ENCODE data around the gene KLHL18. TPM values are rescaled to one million over a fixed set of nuclear protein-coding genes. Genes with fewer than 3 reads are reported as not detected.
"Not testable (repeated sequence)": the region's sequence is repeated elsewhere in the genome, so short reads cannot be mapped to it uniquely, and the experiment has no call there.

Gene KLHL18
- total and polyA plus RNA-seq, 2 donors = 11.9 to 13.1 TPM

- WGBS = 85% methylated on average over 6 of the region's 6 CpGs
- Histone ChIP-seq H3K27ac (ENCODE audit: low read depth) (no peak overlapping the region), H3K36me3 (ENCODE audit: insufficient read depth) (no peaks in the 10 kb centered on the region), H3K4me3 (ENCODE audit: low read depth, low read length) (no peak overlapping the region), H3K4me1 (ENCODE audit: insufficient read depth) (no peaks in the 10 kb centered on the region)
- no peak for DNase-seq (ENCODE audit: extremely low spot score)
Observed at GRCh38 chr3:47288966-47289910, 6.5 kb downstream of the KLHL18 start.

GRCh38 chr3:47291158-47291753 is 8.5 kb downstream of the KLHL18 start:
- no peak for DNase-seq (ENCODE audit: extremely low spot score)
- H3K36me3 ChIP-seq (ENCODE audit: insufficient read depth) = no peaks in the 10 kb centered on the region
- H3K4me1 ChIP-seq (ENCODE audit: insufficient read depth) = no peaks in the 10 kb centered on the region
- no peak overlapping the region for H3K4me3 ChIP-seq (ENCODE audit: low read depth, low read length)
- H3K27ac ChIP-seq (ENCODE audit: low read depth) = no peak overlapping the region
- WGBS = 85% methylated on average over 4 of the region's 4 CpGs

GRCh38 chr3:47291754-47292420 is 9.1 kb downstream of the KLHL18 start:
- H3K4me1 ChIP-seq (ENCODE audit: insufficient read depth); H3K27ac ChIP-seq (ENCODE audit: low read depth); H3K36me3 ChIP-seq (ENCODE audit: insufficient read depth); DNase-seq (ENCODE audit: extremely low spot score); H3K4me3 ChIP-seq (ENCODE audit: low read depth, low read length): not testable (repeated sequence)
- 96% methylated on average over 9 of the region's 9 CpGs for WGBS

GRCh38 chr3:47293822-47294221 is 11.1 kb downstream of the KLHL18 start:
- WGBS = 86% methylated on average over 2 of the region's 2 CpGs
- H3K27ac ChIP-seq (ENCODE audit: low read depth) = no peak overlapping the region
- no peaks in the 10 kb centered on the region for H3K4me1 ChIP-seq (ENCODE audit: insufficient read depth)
- no peak overlapping the region for H3K4me3 ChIP-seq (ENCODE audit: low read depth, low read length)
- no peak for DNase-seq (ENCODE audit: extremely low spot score)
- H3K36me3 ChIP-seq (ENCODE audit: insufficient read depth) = peaks cover 1% of the 10 kb centered on the region

GRCh38 chr3:47294392-47294791 is 11.6 kb downstream of the KLHL18 start:
- Histone ChIP-seq H3K27ac (ENCODE audit: low read depth) (no peak overlapping the region), H3K4me3 (ENCODE audit: low read depth, low read length) (no peak overlapping the region), H3K4me1 (ENCODE audit: insufficient read depth) (no peaks in the 10 kb centered on the region), H3K36me3 (ENCODE audit: insufficient read depth) (peaks cover 1% of the 10 kb centered on the region)
- WGBS = 89% methylated on average over 3 of the region's 3 CpGs
- no peak for DNase-seq (ENCODE audit: extremely low spot score)

GRCh38 chr3:47295322-47295721 is 12.6 kb downstream of the KLHL18 start:
- DNase-seq (ENCODE audit: extremely low spot score) = no peak
- peaks cover 1% of the 10 kb centered on the region for H3K36me3 ChIP-seq (ENCODE audit: insufficient read depth)
- no peak overlapping the region for H3K27ac ChIP-seq (ENCODE audit: low read depth)
- WGBS = 89% methylated on average over 2 of the region's 2 CpGs
- H3K4me3 ChIP-seq (ENCODE audit: low read depth, low read length) = no peak overlapping the region
- H3K4me1 ChIP-seq (ENCODE audit: insufficient read depth) = no peaks in the 10 kb centered on the region

- 87% methylated on average over 6 of the region's 6 CpGs for WGBS
- Histone ChIP-seq H3K4me3 (ENCODE audit: low read depth, low read length) (no peak overlapping the region), H3K27ac (ENCODE audit: low read depth) (no peak overlapping the region), H3K4me1 (ENCODE audit: insufficient read depth) (no peaks in the 10 kb centered on the region), H3K36me3 (ENCODE audit: insufficient read depth) (peaks cover 1% of the 10 kb centered on the region)
- DNase-seq (ENCODE audit: extremely low spot score) = no peak
Observed at GRCh38 chr3:47295976-47296375, 13.2 kb downstream of the KLHL18 start.

GRCh38 chr3:47296562-47297302 is 14.0 kb downstream of the KLHL18 start:
- Histone ChIP-seq H3K36me3 (ENCODE audit: insufficient read depth) (peaks cover 1% of the 10 kb centered on the region), H3K4me3 (ENCODE audit: low read depth, low read length) (no peak overlapping the region), H3K27ac (ENCODE audit: low read depth) (no peak overlapping the region), H3K4me1 (ENCODE audit: insufficient read depth) (no peaks in the 10 kb centered on the region)
- DNase-seq (ENCODE audit: extremely low spot score) = no peak
- 77% methylated on average over 2 of the region's 2 CpGs for WGBS

- H3K4me3 ChIP-seq (ENCODE audit: low read depth, low read length) = no peak overlapping the region
- 93% methylated on average over 3 of the region's 3 CpGs for WGBS
- no peaks in the 10 kb centered on the region for H3K4me1 ChIP-seq (ENCODE audit: insufficient read depth)
- DNase-seq (ENCODE audit: extremely low spot score) = no peak
- H3K36me3 ChIP-seq (ENCODE audit: insufficient read depth) = peaks cover 1% of the 10 kb centered on the region
- no peak overlapping the region for H3K27ac ChIP-seq (ENCODE audit: low read depth)
Observed at GRCh38 chr3:47298439-47298838, 15.7 kb downstream of the KLHL18 start.

GRCh38 chr3:47299381-47300318 is 16.9 kb downstream of the KLHL18 start:
- Histone ChIP-seq H3K4me3 (ENCODE audit: low read depth, low read length) (no peak overlapping the region), H3K36me3 (ENCODE audit: insufficient read depth) (peaks cover 1% of the 10 kb centered on the region), H3K27ac (ENCODE audit: low read depth) (no peak overlapping the region), H3K4me1 (ENCODE audit: insufficient read depth) (no peaks in the 10 kb centered on the region)
- no peak for DNase-seq (ENCODE audit: extremely low spot score)
- 87% methylated on average over 9 of the region's 9 CpGs for WGBS

- DNase-seq (ENCODE audit: extremely low spot score) = no peak
Observed at GRCh38 chr3:47301456-47301855, 18.7 kb downstream of the KLHL18 start.

GRCh38 chr3:47306022-47306421 is 23.3 kb downstream of the KLHL18 start:
- Histone ChIP-seq H3K36me3 (ENCODE audit: insufficient read depth) (peaks cover 1% of the 10 kb centered on the region), H3K27ac (ENCODE audit: low read depth) (no peak overlapping the region), H3K4me1 (ENCODE audit: insufficient read depth) (no peaks in the 10 kb centered on the region), H3K4me3 (ENCODE audit: low read depth, low read length) (no peak overlapping the region)
- 84% methylated on average over 2 of the region's 2 CpGs for whole genome bisulfite sequencing
- no peak for DNase-seq (ENCODE audit: extremely low spot score)

More at GRCh38 chr3:47301456-47301855, 18.7 kb downstream of the KLHL18 start:
- Histone ChIP-seq H3K4me1 (ENCODE audit: insufficient read depth) (no peaks in the 10 kb centered on the region), H3K4me3 (ENCODE audit: low read depth, low read length) (no peak overlapping the region), H3K36me3 (ENCODE audit: insufficient read depth) (peaks cover 1% of the 10 kb centered on the region), H3K27ac (ENCODE audit: low read depth) (no peak overlapping the region)
